Measurements from ENCODE around the gene SLC4A5.
"Not testable (repeated sequence)": the region's sequence is repeated elsewhere in the genome, so short reads cannot be mapped to it uniquely, and the experiment has no call there.

Gene SLC4A5

DNA sequence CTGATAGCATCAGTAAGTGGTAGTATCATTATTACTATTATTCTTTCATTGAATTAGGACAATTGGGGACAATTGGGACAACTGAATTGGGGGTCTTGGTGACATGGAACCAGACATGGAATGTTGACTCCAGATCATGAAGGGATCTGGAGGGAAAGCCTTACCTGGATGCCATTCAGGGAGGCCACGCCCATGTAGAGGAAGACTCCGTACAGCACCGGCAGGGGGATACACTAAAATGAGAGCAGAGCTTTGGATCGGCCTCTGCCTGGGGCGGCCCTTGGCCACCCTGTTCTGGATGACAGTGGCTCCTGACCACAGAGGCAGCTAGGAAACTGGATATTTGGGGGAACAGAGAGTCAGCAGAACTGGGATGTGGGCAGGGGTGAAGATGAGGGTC, 115.6 kb downstream of the SLC4A5 start:
- no peak for DNase-seq

DNA sequence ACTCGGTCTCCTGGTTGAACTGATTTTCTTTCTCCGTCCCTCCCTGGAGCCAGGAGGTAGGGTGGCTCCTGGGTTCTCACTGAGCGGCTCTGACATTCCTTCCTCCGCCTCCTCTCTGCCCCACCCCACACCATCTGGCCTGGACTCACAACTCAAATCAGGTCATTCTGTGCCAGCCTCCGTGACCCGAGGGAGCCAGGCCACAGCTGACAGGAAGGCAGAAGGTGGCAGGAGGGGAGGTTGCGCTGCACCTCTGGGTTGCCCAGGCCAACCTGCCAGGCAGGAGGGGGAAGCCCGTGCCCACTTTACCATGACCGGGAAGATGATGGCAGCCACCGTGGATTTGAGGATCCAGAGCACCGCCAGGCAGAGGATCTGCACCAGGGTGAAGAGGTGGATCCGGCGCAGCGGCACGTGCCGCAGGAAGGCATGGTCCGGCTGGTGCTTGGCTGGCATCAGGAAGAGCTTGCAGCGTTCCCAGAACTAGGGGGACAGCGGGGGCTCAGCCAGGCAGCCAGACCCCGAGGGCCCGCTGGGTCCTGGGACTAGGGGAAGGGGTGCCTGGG, 116.5 kb downstream of the SLC4A5 start:
- no peak for DNase-seq

DNA sequence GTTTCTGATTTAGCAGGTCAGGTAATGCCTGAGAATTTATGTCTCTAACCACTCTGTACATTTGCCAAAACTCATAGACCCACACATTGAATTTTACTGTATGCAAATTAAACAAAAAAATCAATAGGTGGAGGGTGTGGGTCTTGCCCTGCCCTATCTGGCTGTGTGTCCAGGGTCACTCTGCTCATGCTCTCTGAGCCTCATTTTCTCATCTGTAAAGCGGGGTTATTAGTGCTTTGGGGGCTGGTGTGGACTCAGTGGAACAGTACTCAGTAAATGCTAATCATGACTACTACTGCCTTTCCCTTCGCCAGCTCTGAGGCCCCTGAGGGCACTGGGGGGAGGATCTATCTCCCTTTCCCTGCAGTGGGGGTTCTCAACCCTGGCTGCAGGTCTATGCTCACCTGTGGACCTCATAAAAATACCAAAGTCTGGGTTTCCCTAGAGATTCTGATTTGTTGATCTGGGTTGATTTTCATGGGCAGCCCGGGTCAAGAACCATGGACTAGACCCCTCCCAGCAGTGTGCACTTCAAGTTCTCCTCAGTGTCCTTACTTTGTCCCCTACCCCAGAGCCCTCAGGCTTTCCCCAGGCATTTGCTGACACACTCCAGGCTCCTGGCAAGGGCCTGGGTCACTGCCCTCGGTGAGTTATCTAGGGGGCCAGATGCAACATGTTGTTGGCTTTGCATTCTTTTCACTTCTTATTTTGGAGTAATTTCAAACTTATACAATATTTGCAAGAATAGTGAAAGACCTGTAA, 117.3 kb downstream of the SLC4A5 start:
- DNase-seq: no peak

DNA sequence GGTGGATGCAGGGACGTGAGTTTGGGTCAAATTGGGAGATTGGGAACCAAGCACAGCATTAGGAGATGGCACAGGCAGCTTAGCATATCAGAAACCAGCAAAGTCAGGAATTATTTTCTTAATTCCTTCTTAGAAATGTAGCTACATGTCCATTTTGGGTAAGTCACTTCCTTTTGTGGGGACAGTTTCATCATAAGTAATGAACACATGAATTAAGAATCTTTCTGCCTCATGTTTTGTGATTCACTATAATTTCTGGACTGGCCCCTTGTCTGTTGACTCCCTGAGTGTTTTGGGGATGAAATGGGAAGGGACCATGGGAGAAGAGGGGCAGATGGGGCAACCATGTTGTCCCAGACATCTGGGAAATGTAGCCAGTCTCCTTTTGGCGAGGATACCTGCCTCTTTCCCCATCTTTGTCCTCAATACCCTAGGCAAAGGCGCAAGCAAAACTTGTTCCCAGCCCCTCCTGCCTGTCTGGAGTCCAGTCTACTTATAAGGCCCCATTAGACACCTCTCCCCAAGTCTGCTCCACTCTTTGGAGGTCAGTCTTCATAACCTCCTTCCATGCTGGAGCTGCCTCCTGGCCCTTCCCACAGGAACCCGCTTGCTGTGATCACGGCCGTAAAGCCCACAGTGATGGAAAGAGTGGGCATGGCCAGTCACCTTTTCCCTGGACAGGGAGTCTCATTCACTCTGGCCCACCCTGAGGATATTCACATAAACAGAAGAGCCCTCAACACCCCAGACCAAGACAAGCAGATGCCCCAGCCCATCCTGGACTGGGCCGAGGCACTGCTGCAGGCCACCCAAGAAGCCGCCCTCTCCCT, 119.1 kb downstream of the SLC4A5 start:
- no peak for DNase-seq

DNA sequence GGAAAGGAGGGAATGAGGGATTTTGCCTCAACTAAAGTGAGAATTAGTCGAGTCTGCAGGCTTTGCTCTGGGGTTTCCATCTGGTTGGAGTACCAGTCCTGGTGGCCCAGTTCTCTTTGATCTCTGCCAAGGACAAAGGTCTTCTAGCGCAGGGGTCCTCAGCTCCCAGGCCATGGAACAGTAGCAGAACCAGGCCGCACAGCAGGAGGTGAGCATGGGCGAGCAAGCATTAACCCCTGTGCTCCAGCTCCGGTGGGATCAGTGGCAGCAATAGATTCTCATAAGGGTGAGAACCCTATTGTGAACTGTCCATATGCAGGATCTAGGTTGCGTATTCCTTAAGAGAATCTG, 120.9 kb downstream of the SLC4A5 start:
- no peak for DNase-seq

DNA sequence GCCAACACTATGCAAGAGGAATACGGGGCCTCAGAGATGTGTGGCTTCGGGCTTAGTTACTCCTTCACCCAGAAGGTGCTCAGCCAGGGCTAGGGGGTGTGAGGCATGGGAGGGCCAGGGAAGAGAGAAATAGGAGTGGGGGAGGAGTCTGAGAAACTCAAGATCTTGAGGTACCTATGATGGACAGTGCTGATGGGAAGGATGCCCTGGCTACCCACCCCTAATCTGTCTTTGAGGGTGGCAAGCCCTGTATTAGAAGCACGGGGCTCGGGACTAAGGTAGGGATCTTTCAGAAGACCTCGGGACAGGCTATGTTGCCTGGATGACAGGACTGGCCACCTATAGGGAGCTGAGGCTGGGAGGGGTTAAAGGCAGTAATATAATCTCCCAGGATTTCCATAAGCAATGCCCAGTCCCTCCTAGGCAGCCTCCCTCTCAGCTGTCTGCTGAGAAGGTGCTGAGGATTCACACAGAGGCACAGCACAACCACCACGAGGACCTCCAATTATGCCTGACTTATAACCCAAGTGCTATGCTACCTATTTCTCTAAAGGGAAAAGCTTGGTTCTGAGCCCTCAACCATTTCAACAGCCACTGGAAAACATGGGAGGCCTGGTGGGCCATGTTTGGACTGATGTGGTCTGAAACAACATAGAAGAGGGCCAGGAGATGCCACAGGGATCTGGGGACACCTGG, 121.5 kb downstream of the SLC4A5 start:
- no peak for DNase-seq

DNA sequence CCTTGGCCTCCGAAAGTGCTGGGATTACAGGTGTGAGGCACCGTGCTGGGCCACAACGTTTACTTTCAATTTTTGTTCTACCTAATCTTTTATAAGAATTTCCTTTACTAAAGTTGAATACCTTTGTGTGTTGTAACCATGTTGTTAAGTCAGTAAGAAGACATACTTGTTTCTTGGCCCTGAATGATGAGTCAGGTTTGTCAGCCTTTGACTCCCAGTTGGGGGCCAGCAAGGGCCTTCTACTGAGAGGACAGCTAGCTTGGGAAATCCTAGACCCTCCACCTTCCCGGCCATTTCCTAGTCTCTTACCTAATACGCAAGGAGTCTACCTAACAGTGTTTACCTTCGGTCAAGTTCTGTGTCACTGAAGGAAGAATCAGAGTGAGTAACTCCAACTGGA, 122.1 kb downstream of the SLC4A5 start:
- DNase-seq: no peak

DNA sequence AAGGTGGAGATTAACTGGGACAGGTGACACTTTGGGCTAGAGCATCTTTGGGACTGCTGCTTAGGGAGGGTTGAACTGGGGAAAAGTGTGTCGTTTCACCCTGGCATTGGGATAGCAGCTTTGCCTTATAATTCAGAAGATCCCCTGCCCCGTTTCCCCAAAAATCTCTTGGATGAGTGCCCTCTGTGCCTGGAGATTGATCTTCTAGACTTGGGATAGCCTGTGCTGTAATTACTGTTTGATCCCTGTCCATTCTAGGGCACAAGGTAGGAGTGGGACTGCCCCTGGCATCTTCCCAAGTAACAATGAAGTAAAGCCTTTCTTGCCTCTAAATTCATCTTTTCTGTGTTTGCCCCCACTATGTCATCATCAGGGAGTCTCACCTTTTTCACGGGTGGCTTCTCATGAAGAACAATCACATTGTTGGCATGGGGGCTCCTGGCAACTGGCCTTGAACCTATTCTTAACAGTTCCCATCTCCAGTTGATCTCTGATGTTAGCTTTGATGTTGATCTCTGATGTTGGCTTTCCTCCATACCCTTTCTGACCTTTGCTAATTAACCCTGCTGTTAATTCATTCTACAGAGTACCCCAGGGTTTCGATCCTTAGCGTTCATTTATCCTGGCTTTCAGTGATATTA, 123.2 kb downstream of the SLC4A5 start:
- DNase-seq: no peak

DNA sequence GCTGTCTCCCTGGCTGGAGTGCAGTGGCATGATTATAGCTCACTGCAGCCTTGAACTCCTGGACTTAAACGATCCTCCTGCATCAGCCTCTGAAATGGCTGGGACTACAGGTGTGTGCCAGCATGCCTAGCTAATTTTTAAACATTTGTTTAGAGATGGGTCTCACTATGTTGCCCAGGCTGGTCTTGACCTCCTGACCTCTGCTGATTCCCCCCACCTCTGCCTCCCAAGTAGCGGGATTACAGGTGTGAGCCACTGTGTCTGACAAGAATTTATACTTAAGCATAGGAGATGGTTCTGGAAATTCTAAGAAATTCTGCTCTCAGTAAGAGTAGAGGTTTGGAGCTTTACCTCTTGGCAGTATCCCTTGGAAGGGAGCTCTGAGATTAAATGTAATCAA, 126.6 kb downstream of the SLC4A5 start:
- no peak for DNase-seq

DNA sequence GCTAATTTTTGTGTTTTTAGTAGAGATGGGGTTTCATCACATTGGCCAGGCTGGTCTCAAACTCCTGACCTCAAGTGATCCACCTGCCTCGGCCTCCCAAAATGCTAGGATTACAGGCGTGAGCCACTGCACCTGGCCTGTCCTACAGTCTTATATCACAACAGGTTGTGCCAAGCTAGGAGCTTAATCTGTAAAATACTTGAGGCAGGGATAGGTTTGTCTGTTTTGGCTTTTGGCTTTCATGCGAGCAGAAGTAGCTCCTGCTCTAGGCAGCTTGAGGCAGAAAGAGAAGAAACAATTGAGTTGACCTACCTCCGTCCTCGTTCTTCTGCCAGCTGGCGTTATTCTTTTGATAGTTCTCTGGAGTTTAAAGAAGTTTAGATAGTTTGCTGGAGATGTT, 127.4 kb downstream of the SLC4A5 start:
- not testable (repeated sequence) for DNase-seq

DNA sequence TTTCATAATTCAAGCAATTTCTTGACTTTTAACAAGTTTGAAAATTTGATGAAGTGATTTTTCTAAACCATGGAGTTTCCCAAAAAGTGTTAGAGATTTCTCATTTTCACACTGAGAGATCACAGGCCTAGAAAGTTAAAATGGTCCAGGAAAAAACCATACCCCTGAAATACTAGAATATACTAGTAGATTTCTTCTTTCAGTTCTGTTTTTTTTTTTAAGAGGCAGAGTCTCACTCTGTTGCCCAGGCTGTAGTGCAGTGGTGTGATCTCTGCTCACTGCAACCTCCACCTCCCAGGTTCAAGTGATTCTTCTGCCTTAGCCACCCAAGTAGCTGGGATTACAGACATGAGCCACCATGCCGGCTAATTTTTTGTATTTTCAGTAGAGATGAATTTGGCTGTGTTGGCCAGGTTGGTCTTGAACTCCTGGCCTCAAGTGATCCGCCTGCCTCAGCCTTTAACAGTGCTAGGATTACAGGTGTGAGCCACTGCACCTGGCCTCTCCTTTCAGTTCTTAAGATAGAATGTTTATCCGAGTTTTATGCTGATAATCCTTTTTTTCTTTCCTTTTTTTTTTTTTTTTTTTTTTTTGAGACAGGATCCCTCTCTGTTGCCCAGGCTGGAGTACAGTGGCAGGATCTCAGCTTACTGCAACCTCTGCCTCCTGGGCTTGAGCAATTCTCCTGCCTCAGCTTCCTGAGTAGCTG, 130.4 kb downstream of the SLC4A5 start:
- no peak for DNase-seq

DNA sequence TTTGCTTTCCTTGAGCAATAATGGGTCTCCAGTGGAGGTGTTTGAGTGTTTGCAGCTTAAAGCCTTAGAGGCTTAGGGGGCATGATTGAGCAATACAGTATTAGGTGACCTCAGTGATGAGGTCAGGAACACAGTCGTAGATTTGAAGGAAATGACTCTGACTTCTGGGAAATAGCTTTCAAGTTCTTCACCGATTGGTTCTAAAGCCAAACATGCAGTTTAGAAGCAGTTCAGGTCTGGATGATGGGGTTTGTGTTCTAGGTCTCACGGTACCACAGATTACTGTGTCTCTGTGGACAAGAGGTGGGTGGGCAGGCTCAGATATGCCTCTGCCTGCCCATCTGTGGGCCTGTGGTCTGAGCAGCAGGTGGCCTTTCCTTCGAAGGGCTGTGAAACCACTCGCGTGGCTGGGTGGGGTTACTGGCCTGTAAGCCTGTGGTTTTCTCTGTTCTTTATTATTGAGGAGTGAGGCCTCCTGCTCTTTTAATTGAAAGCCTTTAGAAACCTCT, 137.0 kb downstream of the SLC4A5 start:
- DNase-seq: peak; percentile 33

DNA sequence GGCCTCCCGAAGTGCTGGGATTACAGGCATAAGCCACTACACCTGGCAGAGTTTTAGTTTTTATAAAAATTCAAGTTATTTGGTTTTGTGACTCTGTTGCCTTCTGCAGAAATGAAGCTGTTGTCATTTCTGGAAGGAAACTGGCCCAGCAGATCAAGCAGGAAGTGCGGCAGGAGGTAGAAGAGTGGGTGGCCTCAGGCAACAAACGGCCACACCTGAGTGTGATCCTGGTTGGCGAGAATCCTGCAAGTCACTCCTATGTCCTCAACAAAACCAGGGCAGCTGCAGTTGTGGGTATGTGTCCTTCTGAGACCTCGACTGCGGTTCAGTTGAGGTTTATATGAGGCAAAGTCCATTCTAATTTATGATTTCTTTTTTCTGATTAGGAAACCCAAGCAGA, 137.6 kb downstream of the SLC4A5 start:
- no peak for DNase-seq

DNA sequence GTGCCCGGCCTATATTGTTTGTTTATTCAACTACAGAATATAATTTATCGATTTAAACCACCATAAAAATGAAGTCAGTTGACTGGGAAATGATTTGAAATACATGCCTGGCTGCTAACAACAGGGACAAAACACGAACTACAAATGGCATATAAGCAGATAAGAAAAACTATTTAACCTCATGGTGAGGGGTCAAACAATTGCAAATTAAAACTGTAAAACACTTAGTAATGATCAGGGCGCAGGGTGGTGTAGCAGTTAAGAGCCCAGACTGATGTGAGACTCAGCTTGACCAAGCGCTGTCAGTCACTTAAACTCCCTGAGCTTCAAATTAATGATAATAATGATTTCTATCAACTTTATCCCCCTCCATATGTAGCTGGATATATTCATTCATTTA, 138.1 kb downstream of the SLC4A5 start:
- DNase-seq: no peak

DNA sequence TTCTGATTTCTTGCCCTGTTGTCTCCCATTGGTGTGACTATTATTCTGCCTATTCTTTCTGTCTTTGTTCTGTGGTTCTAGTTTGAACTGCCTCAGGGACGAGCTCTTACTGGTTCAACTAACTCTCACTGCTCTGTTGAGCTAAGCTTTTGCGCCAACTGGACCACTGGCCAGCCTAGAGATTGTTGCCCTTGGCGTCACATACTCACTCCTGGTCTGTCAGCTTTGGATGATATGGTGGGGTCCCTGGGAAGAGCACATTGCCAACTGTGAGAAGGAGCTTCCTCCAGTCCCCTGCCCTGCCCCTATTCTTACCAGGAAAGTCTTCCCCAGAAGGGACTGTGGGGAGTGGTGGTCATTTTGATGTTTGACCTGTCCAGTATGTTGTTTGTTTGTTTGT, 138.8 kb downstream of the SLC4A5 start:
- no peak for DNase-seq

DNA sequence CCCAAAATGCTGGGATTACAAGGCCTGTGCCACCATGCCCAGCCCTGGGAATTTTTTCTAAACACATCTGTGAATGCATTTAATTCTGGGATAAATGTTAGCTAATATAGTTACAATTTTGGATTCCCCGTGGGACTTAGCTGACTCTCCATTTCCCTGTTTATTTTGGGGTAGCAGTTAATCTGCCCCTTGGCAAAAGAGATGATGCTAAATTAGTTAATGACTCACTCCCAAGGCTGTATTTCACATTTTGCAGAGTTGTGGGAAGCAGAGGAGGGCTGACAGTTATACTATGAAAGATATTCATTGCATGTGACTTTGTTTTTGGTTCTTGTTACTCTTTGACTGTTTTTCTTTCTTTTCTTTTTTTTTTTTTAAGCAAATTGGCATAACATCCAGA, 141.6 kb downstream of the SLC4A5 start:
- no peak for DNase-seq

DNA sequence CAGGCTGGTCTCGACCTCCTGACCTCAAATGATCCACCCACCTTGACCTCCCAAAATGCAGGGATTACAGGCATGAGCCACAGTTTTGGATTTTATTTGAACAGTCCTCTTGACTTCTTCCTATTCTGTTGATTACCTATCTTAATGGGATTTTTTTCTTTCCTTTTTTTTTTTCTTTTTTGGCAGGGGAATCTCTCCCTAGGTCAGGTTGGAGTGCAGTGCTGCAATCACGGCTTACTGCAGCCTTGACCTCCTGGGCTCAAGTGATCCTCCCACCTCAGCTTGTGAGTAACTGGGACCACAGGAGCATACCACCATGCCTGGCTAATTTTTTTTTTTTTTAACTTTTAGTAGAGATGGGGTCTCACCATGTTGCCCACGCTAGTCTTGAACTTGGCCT, 142.0 kb downstream of the SLC4A5 start:
- no peak for DNase-seq

DNA sequence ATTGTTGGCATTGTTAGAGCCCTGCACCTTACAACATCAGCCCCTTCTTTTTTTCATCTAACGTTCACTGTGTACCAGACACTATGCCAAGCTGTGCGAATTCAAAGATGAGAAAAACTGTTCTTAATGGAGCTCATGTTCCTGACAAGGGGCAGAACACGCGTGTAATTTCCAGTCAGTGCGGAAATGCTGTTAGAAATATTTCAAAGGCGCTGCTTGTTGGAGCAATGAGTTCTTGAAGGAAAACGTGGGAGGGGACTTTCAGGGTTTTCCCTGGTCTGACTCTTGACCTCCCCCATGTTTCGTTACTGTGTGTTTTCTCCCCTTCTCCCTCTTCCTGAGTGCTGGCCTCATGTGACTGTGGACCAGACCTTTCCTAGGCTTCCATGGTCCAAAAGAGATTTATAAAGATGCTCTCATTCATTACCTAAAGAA, 143.3 kb downstream of the SLC4A5 start:
- no peak for DNase-seq

DNA sequence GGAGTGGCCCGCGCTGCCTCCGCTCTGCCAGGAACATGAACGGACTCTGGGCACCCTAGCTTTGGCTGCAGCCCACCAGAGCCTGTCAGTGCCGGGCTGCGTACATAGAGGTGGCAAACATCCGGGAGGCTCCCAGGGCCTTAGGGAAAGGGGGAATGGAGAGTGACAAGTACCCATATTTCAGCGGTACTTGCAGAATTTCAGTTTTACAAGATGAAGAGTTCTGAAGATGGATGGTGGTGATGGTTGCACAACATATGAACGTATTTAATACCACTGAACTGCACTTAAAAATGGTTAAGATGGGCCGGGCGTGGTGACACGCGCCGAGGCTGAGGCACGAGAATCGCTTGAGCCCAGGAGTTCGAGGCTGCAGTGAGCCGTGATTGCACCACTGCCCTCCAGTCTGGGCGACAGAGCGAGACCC, 143.9 kb downstream of the SLC4A5 start:
- DNase-seq: no peak

DNA sequence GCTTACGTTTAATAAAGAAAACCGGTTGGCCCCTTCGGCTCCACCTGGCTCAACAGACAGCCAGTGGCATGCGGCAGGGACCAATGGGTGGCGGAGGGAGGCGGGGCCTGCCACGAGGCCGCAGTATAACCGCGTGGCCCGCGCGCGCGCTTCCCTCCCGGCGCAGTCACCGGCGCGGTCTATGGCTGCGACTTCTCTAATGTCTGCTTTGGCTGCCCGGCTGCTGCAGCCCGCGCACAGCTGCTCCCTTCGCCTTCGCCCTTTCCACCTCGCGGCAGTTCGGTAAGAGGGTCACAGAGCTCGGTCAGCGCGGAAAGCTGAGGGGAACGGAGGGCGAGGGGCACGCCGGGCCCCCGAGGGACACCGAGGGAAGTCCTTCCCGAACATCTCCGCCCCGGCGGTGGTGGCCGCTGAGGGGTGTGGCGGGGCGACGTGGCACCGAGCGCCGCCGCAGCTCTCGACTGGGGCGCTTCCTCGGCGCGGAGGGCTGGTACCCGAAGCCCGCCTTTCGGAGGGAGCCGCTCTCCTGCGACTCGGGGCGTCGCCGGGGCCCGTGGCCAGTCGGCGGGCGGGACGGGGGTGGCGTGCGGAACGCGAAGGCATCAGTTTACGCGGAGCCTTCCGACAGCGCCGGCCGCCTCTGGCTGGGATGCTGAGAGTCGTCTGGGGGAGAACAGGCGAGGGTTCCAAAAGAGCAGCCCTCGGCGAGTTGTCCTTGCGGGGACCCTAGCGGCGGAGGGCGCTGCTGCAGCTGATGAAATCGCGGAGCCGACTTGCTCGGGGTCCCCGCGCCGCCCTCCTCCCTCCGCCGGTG, 144.5 kb downstream of the SLC4A5 start, which contains the start of gene MTHFD2:
Gene MTHFD2 (plus strand): TSS at position 155 of the 814 bp plus-strand sequence. CDS start 27 bp downstream, at position 182.
- DNase-seq: peak; percentile 97

DNA sequence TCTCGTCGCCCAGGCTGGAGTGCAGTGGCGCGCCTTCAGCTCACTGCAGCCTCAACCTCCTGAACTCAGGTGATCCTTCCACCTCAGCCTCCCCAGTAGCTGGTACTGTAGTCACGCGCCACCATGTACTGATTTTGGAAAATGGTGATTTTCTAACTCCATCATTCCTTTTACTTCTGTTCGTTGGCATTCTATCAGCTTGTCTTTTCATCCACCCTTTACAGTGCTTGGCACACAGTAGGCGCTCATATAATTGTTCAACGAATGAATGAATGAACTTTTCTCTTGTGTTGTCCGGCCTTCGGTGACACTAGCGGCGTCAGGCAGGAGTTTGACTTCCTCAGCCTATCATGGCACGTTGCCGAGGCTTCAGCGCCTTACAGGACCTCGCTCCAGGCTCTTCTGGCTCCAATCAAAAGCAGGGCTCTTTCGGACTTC, 145.2 kb downstream of the SLC4A5 start:
- DNase-seq: no peak
